CD14-positive monocyte (primary cell): ENCODE measurements around the gene POU2F1. TPM values are rescaled to one million over a fixed set of nuclear protein-coding genes. Genes with fewer than 3 reads are reported as not detected.
A peak's percentile ranks its signal among the peaks of the same experiment; 100 is the strongest.

Experiments
- DNase-seq, 3 donors: peaks; one replicate each; pipeline ENCODE4 v3.0.0-alpha.2; 2011 to 2022
- H2AFZ ChIP-seq: 2 replicates; pipeline ENCODE4 v1.6.0; 2012; ENCODE audit warnings: mild to moderate bottlenecking, low read depth, low read length, inconsistent platforms; ENCODE audit not compliant: insufficient read depth, poor library complexity, severe bottlenecking
- H3K27ac ChIP-seq, 2 donors: 1 replicate in 1 of 2; 2 replicates in 1 of 2; pipeline ENCODE4 v1.5.1; 2012 to 2013; ENCODE audit warnings: low read length in 2 of 2, control low read depth in 1 of 2, inconsistent platforms in 1 of 2, low read depth in 1 of 2, mild to moderate bottlenecking in 1 of 2
- H3K27me3 ChIP-seq, 2 donors: one replicate each; pipeline versions ENCODE4 v1.6.0 to v1.6.1; 2011 to 2013; ENCODE audit warnings: low read length in 2 of 2; ENCODE audit not compliant: control insufficient read depth in 2 of 2, insufficient read depth in 2 of 2
- H3K36me3 ChIP-seq, 2 donors: replicated peaks in 1 of 2; 1 replicate in 1 of 2; 2 replicates in 1 of 2; pipeline versions ENCODE4 v1.5.1 to v1.6.1; 2012 to 2013; ENCODE audit warnings: low read length in 2 of 2, control low read depth in 1 of 2, inconsistent platforms in 1 of 2, mild to moderate bottlenecking in 1 of 2; ENCODE audit not compliant: insufficient read depth in 2 of 2, control insufficient read depth in 1 of 2
- H3K4me1 ChIP-seq, 2 donors: 1 replicate in 1 of 2; 2 replicates in 1 of 2; pipeline versions ENCODE4 v1.5.1 to v1.6.1; 2012 to 2013; ENCODE audit warnings: low read length in 2 of 2, control low read depth in 1 of 2, inconsistent platforms in 1 of 2, mild to moderate bottlenecking in 1 of 2, moderate library complexity in 1 of 2; ENCODE audit not compliant: insufficient read depth in 2 of 2, control insufficient read depth in 1 of 2
- H3K4me2 ChIP-seq: replicated peaks from 2 replicates; pipeline ENCODE3; 2012; ENCODE audit warnings: low read length, moderate library complexity, mild to moderate bottlenecking; ENCODE audit not compliant: poor library complexity, severe bottlenecking; ENCODE audit errors: extremely low read depth
- H3K4me3 ChIP-seq, 3 experiments: fragments of 200-600 bp in 1 of 3; sonication (generic) in 1 of 3; replicated peaks in 1 of 3; 1 replicate in 2 of 3; 2 replicates in 1 of 3; pipeline ENCODE4 v1.5.1; 2011 to 2013; ENCODE audit warnings: low read length in 3 of 3, mild to moderate bottlenecking in 3 of 3, control low read depth in 2 of 3, low read depth in 2 of 3, inconsistent platforms in 1 of 3, moderate library complexity in 1 of 3
- H3K79me2 ChIP-seq: 2 replicates; pipeline ENCODE4 v1.6.0; 2012; ENCODE audit warnings: mild to moderate bottlenecking, control low read depth, inconsistent platforms, low read length, moderate library complexity; ENCODE audit not compliant: insufficient read depth
- H3K9ac ChIP-seq: 2 replicates; pipeline ENCODE4 v1.6.0; 2017; ENCODE audit warnings: low read length, mild to moderate bottlenecking; ENCODE audit not compliant: insufficient read depth, poor library complexity, severe bottlenecking
- H3K9me3 ChIP-seq, 2 donors: replicated peaks in 1 of 2; 1 replicate in 1 of 2; 2 replicates in 1 of 2; pipeline versions ENCODE4 v1.5.1 to v1.6.1; 2012 to 2013; ENCODE audit warnings: low read length in 2 of 2, control low read depth in 1 of 2; ENCODE audit not compliant: control insufficient read depth in 1 of 2, insufficient read depth in 1 of 2
- H4K20me1 ChIP-seq: 2 replicates; pipeline ENCODE4 v1.6.0; 2012; ENCODE audit warnings: mild to moderate bottlenecking, low read length, control low read depth, moderate library complexity; ENCODE audit not compliant: insufficient read depth
- H3K27ac Mint-ChIP-seq, 7 donors: one replicate each; pipeline ENCODE4 v1.8.0; 2020; ENCODE audit warnings: mild to moderate bottlenecking in 7 of 7, mixed read lengths in 7 of 7, moderate library complexity in 6 of 7, inconsistent platforms in 2 of 7
- H3K27me3 Mint-ChIP-seq, 3 donors: one replicate each; pipeline ENCODE4 v1.8.0; 2021 to 2022; ENCODE audit warnings: low read depth in 3 of 3, mild to moderate bottlenecking in 3 of 3, mixed read lengths in 3 of 3, moderate library complexity in 3 of 3, inconsistent platforms in 1 of 3
- H3K36me3 Mint-ChIP-seq, 2 donors: one replicate each; pipeline ENCODE4 v1.8.0; 2020; ENCODE audit warnings: mixed read lengths in 2 of 2, inconsistent platforms in 1 of 2, mild to moderate bottlenecking in 1 of 2
- H3K4me1 Mint-ChIP-seq: one replicate; pipeline ENCODE4 v1.8.0; 2020; ENCODE audit warnings: mild to moderate bottlenecking, mixed read lengths
- H3K4me3 Mint-ChIP-seq, 2 donors: one replicate each; pipeline ENCODE4 v1.8.0; 2020; ENCODE audit warnings: mild to moderate bottlenecking in 2 of 2, mixed read lengths in 2 of 2, moderate library complexity in 1 of 2
- H3K9me3 Mint-ChIP-seq, 7 donors: one replicate each; pipeline ENCODE4 v1.8.0; 2020 to 2022; ENCODE audit warnings: mixed read lengths in 7 of 7, mild to moderate bottlenecking in 6 of 7, moderate library complexity in 6 of 7, inconsistent platforms in 2 of 7
- WGBS: methylation state at CpG from one replicate; pipeline ENCODE4 v1.1.5; 2013; ENCODE audit warnings: missing lambda C conversion rate; ENCODE audit not compliant: insufficient coverage; 5-methylcytosine and 5-hydroxymethylcytosine counted together
- intact Hi-C, 2 donors: fragments of 100-400 bp; cut with micrococcal nuclease; formaldehyde crosslinking; loops; one replicate each; pipeline versions ENCODE4 v1.15.0 to v1.15.1; 2023
- polyA plus RNA-seq, 3 donors: library from polyadenylated mRNA; depleted of rRNA in 1 of 3; unstranded in 2 of 3; stranded (reverse) in 1 of 3; fragments of 300-500 nt in 2 of 3; fragments of >200 nt in 1 of 3; fragmentation: Illumina TruSeq in 2 of 3; gene quantifications; 1 replicate in 2 of 3; 2 replicates in 1 of 3; pipeline ENCODE4 v1.2.3, GENCODE V29; 2012 to 2021
- TF ChIP-seq, protein P1 (sequence below): fragments of 200-600 bp; IDR thresholded peaks from one replicate; pipeline ENCODE4 v1.8.0; 2022; ENCODE audit warnings: antibody characterized with exemption, mild to moderate bottlenecking

POU2F1 gene
- polyA plus RNA-seq, 3 donors = 2.3 to 4.2 (median 3.9) TPM

- Mint-ChIP-seq H3K36me3 (peaks cover 67 to 78% of the 10 kb centered on the region in 2 donors), H3K4me3 (no peak overlapping the region), H3K27ac (peak overlapping the region in 1 of 7 donors; percentile 18), H3K9me3 (peaks cover 0 to under 1% (median 0%) of the 10 kb centered on the region in 7 donors), H3K4me1 (no peaks in the 10 kb centered on the region), H3K27me3 (no peaks in the 10 kb centered on the region)
- no peaks in the 10 kb centered on the region for H3K27me3 ChIP-seq
- H4K20me1 ChIP-seq = no peaks in the 10 kb centered on the region
- no peak for DNase-seq
- TF ChIP-seq, protein P1, sequence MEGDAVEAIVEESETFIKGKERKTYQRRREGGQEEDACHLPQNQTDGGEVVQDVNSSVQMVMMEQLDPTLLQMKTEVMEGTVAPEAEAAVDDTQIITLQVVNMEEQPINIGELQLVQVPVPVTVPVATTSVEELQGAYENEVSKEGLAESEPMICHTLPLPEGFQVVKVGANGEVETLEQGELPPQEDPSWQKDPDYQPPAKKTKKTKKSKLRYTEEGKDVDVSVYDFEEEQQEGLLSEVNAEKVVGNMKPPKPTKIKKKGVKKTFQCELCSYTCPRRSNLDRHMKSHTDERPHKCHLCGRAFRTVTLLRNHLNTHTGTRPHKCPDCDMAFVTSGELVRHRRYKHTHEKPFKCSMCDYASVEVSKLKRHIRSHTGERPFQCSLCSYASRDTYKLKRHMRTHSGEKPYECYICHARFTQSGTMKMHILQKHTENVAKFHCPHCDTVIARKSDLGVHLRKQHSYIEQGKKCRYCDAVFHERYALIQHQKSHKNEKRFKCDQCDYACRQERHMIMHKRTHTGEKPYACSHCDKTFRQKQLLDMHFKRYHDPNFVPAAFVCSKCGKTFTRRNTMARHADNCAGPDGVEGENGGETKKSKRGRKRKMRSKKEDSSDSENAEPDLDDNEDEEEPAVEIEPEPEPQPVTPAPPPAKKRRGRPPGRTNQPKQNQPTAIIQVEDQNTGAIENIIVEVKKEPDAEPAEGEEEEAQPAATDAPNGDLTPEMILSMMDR = no peak
- no peak overlapping the region for H2AFZ ChIP-seq
- no peak overlapping the region for H3K27ac ChIP-seq
- H3K4me3 ChIP-seq = no peak overlapping the region
- no CpG with 5 or more reads among the region's 2 CpGs for WGBS
- no peaks in the 10 kb centered on the region for H3K4me1 ChIP-seq
- H3K9me3 ChIP-seq = no peaks in the 10 kb centered on the region
- H3K36me3 ChIP-seq = peaks cover 38 to 88% of the 10 kb centered on the region in 2 donors
- intact Hi-C loops = loop anchor here (10.0 kb wide), 2 partner anchors 134 to 284 kb away; no protein-coding TSS in a partner anchor
- H3K79me2 ChIP-seq = no peaks in the 10 kb centered on the region
- no peak overlapping the region for H3K9ac ChIP-seq
- no peak overlapping the region for H3K4me2 ChIP-seq
These were observed 179.8 kb downstream of the POU2F1 start for GRCh38 chr1:167400359-167400953.

DNA sequence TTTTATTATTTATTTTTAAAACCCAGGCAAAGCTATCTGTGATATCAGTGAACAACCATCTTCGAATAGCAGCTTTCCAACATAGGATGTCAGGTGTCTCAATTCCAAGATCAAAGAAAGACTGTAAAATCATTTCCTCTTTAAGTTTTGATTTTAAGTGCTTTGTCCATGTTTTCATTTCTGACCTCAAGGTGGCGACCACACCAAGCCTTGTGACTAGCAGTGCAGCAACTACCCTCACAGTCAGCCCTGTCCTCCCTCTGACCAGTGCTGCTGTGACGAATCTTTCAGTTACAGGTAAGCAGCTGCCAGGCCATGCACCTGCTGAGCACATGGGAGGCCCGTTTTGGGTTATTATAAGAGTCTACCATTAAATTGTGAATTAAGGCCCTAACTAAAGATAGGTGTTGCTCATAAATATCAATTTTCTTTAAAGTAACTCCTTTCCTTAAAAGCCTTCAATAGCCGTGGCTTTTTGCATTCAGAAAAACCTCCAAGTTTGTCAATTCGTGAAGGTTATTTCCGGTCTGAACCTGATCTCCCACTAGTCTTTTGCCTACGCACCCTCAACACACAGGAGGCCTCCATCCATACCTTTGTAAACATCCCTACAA, 180.7 kb downstream of the POU2F1 start:
- no peak overlapping the region for H3K9ac ChIP-seq
- no peaks in the 10 kb centered on the region for H3K4me1 ChIP-seq
- TF ChIP-seq, protein P1 = peak; percentile 74
- no peaks in the 10 kb centered on the region for H3K79me2 ChIP-seq
- no peak overlapping the region for H3K4me2 ChIP-seq
- 95% methylated on average over 3 of the region's 8 CpGs for WGBS
- no peak overlapping the region for H2AFZ ChIP-seq
- DNase-seq = peak; percentile 23 to 47 (median 26)
- Mint-ChIP-seq H3K27ac (no peak overlapping the region), H3K9me3 (peaks cover 0 to 1% (median 0%) of the 10 kb centered on the region in 7 donors), H3K4me1 (no peaks in the 10 kb centered on the region), H3K36me3 (peaks cover 68 to 78% of the 10 kb centered on the region in 2 donors), H3K4me3 (no peak overlapping the region), H3K27me3 (no peaks in the 10 kb centered on the region)
- intact Hi-C loops = loop anchor here (10.0 kb wide), 2 partner anchors 133 to 283 kb away; no protein-coding TSS in a partner anchor
- H3K36me3 ChIP-seq = peaks cover 40 to 88% of the 10 kb centered on the region in 2 donors
- no peak overlapping the region for H3K27ac ChIP-seq
- H3K4me3 ChIP-seq = no peak overlapping the region
- no peaks in the 10 kb centered on the region for H3K9me3 ChIP-seq
- H3K27me3 ChIP-seq = no peaks in the 10 kb centered on the region
- H4K20me1 ChIP-seq = no peaks in the 10 kb centered on the region
